GM19397 (cell line): ENCODE results near the gene TBC1D3E.
"Not testable (repeated sequence)": the region's sequence is repeated elsewhere in the genome, so short reads cannot be mapped to it uniquely, and the experiment has no call there.

Source experiments
- ATAC-seq: cut with Tn5 transposase; IDR thresholded peaks from one replicate; pipeline ENCODE4 v1.9.1; 2021; ENCODE audit warnings: mild to moderate bottlenecking, moderate library complexity; ENCODE audit not compliant: unreplicated experiment

Gene TBC1D3E

DNA sequence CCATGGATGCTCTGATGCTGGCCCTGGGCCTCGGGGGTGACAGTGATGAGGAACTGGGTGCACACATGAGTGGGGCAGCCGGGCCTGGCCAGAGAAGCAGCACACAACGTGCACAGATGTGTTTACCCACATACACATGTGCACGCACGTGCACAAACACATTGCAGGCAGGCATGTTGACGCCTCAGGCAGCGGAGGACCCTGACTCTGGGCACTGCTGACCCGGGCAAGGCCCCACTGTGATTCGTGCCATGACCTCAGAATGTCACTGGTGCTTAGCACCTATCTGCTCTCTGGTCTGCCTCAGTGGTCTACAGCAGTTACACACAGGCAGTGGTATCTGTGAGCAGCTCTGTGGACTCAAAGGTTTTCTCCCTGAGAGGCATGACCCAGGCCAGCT is at the start of gene TBC1D3E:
Gene TBC1D3E (plus strand): TSS at position 301 of the 400 bp plus-strand sequence. CDS start 1,545 bp downstream, outside the sequence.
- ATAC-seq: not testable (repeated sequence)

DNA sequence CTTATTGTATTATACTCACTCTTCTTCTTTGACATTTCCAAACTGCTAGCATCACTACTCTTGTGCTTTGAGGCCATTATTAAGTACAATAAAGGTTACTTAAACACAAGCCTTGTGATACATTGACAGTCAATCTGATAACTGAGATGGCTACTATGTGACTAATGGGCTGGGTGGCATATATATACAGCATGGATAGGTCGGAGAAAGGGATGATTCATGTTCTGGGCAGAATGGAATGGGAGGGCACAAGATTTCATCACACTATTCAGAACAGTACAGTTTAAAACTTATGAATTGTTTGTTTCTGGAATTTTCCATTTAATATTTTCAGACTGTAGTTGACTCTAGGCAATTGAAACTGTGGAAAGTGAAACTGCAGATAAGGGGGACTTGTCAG is 40.4 kb upstream of the TBC1D3E start:
- ATAC-seq: not testable (repeated sequence)

DNA sequence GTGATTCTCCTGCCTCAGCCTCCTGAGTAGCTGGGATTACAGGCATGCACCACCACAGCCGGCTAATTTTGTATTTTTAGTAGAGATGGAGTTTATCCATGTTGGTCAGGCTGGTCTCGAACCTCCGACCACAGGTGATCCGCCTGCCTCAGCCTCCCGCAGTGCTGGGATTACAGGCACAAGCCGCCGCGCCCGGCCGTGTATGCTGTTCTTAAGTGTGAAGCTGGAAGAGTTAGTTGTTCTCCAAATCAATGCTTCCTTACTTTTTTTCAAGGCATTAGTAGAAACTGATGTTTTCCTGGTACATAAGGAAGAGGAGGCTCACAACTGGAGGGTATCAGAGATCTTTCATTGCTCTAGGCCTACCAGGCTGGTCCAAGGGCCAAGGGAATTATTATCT is 39.6 kb upstream of the TBC1D3E start:
- not testable (repeated sequence) for ATAC-seq

DNA sequence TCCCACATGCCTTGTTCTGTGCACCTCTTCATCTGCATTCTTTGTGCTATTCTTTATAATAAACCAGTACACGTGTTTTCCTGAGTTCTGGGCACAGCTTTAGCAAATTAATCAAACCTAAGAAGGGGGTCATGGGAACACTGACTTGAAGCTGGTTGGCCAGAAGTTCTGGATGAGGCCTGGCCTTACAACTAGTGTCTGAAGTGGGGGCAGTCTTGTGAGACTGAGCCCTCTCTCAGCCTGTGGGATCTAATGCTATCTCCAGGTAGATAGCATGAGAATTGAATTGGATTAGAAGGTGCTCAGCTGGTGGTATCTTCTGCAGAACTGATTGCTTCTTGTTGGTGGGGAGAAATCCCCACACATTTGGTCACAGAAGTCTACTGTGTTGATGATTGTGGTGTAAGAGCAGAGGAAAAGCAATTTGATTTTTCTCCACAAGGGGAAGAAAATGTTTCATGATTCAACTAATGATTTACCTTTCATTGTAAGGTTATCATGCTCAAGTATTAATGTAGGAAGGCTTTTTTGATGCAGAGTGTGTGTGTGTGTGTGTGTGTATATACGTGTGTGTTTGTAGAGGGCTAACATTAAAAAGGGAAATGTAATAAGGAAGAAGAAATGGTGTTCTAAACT is 33.6 kb upstream of the TBC1D3E start:
- not testable (repeated sequence) for ATAC-seq

DNA sequence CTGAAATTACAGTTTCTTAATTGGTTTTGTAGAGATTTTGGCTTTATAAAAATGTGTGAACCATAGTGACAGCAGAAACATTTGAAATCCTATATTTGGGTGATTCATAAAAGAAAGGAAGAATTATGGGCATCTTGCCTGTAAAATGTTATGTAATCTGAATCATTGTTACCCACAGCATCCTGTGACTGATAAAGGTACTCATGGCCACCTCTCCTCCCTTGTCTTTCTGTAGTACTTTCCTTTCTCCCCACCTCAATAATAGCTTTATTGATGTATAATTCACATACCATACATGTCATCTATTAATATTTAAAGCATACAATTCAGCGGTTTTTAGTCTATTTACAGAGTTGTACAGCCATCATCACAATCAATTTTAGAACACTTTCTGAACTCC is 28.5 kb upstream of the TBC1D3E start:
- not testable (repeated sequence) for ATAC-seq

DNA sequence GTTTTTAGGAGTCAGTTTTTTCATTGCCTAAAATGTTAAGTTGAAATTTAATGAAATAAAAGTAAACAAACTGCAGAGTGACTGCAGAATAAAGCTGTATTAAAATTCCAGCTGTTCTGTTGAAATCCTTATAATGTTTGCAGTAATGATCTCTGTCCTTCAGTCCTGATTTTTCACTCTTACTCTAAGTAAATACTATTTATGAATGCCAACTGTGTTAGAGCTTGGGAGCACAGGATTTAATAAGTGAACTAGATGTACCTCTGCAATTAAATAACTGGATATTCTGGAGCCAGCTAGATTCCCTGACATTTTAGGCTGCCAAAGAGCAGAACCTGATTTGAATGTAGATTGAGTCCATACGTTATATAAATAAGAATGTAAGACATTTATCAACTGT is 7.9 kb upstream of the TBC1D3E start:
- ATAC-seq: not testable (repeated sequence)

DNA sequence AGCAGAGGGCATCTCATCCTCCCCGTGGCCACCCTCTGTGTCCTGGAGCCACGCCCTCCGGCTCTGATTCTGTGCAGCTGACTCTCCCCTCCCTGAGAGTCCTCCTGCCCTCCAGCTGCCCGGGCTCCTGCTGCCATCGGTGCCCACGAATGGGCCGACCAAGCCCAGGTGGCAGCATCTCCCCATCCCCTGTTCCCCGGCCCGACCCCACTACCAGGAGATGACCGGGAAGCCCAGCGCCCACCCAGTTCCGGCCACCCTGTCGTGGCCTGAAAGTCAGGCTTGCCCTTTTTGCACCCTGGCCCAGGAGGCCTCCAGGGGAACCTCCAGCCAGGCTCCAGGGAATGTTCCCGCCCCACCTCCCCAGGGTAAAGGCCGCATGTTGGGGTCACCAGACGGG is 7.1 kb downstream of the TBC1D3E start:
- ATAC-seq: not testable (repeated sequence)
